GM19324 (cell line): Measurements from ENCODE around the gene PRR5L.
"Not testable (repeated sequence)": the region's sequence is repeated elsewhere in the genome, so short reads cannot be mapped to it uniquely, and the experiment has no call there.

Source experiments
- ATAC-seq: cut with Tn5 transposase; IDR thresholded peaks from one replicate; pipeline ENCODE4 v1.9.1; 2021; ENCODE audit warnings: mild to moderate bottlenecking, moderate library complexity; ENCODE audit not compliant: unreplicated experiment, low FRiP score

The PRR5L gene

DNA sequence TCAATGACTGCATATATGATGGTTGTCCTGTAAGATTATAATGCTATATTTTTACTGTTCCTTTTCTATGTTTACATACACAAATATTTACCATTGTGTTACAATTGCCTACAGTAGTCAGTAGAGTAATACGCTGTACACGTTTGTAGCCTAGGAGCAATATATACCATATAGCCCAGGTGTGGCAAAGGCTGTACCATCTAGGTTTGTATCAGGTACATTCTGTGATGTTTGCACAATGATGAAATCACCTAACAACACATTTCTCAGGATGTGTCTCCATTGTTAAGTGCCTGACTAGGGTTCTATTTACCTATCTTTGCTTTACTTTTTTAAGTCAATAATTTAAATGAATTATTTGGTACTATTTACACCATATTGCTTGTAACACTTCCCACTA, 21.9 kb downstream of the PRR5L start:
- no peak for ATAC-seq

DNA sequence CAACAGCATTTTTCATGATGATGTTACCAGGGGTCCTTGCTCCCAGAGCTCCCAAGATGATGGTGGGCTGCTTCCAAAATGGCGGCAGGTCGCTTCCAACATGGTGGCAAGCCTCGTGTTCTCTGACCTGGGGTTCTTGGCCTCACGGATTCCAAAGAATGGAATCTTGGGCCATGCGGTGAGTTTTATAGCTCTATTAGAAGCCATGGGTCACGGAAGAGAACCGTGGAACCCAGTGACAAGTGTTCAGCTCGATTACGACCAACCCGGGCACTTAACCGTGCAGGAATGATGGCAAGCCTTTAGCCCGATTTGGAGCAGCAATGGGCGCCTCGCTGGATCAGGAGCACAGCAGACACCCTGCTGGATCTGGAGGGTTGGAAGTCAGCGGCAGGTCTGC, 28.9 kb downstream of the PRR5L start:
- ATAC-seq, result not testable (repeated sequence)

DNA sequence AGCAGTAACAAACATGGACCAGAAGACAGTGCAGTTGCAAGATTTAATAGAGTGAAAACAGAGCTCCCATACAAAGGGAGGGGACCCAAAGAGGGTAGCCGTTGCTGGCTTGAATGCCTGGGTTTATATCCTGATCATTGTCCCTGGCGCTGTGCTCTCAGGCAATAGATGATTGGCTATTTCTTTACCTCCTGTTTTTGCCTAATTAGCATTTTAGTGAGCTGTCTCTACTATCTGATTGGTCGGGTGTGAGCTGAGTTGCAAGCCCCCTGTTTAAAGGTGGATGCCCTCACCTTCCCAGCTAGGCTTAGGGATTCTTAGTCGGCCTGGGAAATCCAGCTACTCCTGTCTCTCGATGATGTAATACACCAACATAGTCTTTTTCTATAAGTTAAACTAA, 29.3 kb downstream of the PRR5L start:
- not testable (repeated sequence) for ATAC-seq

DNA sequence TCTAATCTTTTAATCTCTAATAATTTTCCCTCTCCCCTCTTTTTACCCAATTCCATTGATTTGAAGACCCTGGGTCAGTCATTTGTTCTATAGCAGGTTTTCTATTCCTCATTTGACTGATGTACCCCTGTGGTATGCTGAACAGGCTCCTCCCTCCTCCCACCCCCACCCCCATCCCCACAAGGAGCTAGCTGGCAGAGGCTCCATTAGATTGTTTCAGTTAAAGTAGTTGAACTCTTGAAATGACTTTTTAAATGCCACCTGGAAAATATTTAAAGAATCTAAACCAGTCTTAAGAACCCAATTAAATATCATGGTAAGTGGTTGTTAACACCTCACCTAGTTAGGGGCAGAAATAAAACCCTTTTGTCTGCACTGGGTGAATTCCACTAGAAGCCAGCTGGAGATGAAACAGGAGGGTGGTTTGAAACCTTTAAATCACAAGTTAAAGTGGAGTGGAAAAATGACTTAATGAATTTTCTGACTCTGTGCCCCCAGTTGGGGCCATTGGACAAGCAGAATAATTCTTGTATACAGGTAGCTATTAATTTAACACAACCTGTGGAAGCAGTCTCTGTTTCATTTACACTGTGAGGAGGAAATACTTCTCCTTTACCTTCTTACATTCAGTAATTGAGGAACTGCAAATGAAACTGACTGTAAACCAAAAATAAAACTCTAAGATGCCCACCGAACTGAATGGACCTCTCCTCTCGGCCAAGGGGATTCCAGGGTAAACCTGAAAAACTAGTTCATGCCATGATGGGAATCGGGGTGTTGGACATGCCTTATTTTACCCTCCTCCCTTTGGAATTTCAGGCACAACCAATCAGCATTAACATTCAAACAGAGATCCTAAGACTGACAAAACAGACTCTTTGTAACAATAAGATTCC, 30.7 kb downstream of the PRR5L start:
- ATAC-seq, result peak; percentile 65

DNA sequence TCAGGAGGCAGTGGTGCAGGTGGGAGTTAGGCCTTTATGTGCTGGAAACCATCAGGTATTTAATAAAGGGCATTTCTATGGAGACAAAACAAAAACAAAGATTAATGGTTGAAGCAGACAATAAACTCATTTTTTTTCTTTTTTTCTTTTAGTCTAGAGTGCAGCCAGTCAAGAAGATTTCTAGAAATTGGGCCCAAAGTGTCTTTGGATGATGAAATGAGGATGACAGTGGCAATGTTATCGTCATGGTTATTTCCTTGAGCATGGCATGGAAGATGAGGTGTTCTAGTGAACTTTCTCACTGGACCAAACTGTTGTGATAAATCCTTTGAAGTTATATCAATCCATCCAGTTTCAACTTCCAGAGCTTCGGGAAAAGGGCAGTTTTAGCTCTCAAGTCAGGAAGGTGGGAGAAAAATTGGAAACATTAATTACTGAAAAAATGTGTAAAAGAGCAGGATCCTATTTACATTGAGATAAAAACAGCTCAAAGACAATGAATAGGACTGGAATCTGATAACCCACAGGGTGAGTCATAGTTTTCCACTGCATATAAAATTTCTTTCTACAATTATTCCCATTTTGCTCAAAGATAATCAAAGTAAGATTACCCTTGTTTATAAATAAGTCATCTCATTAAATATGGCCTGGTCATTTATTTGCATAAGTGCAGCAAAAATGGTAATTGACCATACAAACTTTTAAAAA, 33.0 kb downstream of the PRR5L start:
- no peak for ATAC-seq

DNA sequence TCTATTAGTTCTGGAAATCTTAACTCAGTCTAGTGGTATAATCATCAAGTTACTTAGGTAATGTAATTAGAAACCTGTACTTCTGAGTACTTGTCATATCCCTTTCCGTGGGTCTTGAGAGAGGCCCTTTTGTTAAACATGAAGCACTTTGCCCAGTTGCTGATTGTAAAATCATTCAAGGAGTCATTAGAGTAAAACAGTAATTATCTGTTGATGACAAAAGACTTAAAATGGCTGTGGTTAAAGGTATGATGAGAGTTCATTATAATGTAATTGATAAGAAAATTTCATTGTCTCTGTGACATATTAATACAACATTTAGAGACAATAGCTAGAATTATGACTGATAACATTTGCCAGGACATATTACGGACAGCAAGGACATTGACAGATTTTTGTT, 34.3 kb downstream of the PRR5L start:
- ATAC-seq, result no peak

- ATAC-seq, result no peak
Measured at GRCh38 chr11:36333468-36333867, 37.4 kb downstream of the PRR5L start.

GRCh38 chr11:36333897-36334296, 37.8 kb downstream of the PRR5L start:
- ATAC-seq, result no peak

GRCh38 chr11:36339888-36340287, 43.8 kb downstream of the PRR5L start:
- ATAC-seq, result no peak

GRCh38 chr11:36340897-36341296, 44.8 kb downstream of the PRR5L start:
- no peak for ATAC-seq

- no peak for ATAC-seq
Measured at GRCh38 chr11:36341915-36342314, 45.8 kb downstream of the PRR5L start.

GRCh38 chr11:36342327-36342726, 46.2 kb downstream of the PRR5L start:
- no peak for ATAC-seq

DNA sequence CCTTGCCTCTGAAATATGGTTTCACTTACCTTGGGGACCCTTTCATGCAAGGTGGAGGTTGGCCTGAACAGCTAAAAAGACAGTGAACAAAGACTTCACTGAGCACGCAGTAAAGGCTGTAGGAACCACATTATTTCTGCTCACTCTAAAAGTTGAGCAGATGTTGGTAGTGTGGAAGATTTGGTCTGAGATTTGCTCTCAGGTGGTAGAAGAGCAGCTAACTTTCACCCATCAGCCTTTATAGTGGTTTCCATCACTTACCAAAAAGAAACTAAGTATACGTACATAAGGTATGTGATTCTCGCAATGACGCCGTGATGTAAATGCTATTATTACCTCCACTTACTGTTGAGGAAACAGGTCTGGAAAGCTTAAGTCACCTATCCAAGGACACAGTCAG, 47.3 kb downstream of the PRR5L start:
- ATAC-seq, result no peak

DNA sequence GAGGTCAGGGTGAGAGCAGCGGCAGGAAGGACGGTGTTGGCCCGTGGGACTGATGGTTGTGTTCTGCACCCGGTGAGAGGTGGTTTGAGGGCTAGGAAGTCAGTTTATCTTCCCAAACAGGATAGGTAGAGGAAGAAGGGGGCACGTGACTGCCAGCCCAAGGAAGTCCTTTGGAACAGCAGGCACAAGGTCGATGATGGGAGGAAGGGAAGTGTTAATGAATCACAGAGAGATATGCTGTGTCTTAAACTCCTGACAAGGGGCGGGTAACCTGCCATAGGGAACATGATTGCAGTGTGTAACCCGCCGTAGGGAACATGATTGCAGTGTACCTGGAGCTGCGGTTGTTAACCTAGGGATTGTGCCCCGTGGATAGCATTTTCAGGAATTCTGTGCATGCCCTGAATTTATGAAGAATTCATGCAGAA, 49.0 kb downstream of the PRR5L start:
- ATAC-seq, result no peak

GRCh38 chr11:36345535-36346141, 49.5 kb downstream of the PRR5L start:
- ATAC-seq, result no peak

DNA sequence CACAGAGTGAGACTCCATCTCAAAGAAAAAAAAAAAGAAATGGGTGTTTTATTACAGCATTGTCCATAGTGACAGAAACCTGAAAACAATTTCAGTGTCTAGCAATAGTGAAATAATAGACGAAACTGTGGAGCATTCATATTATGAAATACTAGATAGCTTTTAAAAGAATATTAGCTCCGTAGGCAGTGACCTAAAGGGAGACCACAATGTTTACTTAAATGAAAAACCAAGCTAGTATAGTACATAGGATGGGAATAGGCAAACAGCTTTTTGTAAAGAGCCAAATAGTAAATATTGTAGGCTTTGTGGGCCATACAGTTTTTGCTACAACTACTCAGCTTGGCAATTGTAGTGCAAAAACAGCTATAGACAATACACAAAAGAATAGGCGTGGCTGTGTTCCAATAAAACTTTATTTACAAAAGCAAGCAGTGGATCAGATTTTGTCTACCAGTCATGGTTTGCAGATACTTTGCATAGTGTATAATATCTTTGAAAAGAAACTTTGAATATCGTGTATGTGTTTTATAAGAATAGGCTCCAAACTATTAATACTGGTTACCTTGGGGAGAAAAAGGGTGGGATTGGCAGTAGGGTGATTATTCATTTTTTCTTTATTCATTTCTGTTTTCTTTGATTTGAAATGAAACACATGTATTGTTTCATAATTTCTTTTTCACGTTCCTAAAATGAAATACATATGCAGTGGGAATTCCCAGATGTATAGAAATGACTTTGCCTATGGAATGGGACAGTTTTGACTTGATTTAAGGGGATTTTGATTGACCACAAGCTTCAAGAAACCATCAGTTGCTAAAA, 50.7 kb downstream of the PRR5L start:
- ATAC-seq, result no peak

DNA sequence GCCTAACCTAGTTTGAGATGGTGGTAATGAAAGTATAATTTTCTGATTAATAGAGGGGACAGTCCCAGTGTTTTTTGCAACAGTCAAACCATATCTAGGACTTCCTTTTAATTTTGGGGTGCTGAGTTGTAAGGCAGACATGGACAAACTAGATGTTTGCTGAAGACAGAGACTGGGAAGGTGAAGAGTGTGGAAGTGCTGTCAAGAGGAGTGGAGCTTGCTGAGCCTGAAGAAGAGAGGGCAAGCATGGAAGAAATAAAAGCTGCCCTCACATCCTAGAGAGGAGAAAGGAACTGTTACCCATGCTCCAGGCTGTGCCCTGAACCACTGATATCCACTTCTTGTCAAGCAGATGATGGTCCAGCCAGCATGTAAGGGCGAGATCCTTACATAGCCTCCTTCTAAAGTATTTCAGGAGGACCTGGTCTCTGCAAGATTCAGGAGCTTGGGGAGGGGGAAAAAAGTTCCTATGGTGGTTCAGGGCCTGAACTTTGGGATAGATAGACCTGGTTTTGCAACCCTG, 51.4 kb downstream of the PRR5L start:
- ATAC-seq, result no peak

DNA sequence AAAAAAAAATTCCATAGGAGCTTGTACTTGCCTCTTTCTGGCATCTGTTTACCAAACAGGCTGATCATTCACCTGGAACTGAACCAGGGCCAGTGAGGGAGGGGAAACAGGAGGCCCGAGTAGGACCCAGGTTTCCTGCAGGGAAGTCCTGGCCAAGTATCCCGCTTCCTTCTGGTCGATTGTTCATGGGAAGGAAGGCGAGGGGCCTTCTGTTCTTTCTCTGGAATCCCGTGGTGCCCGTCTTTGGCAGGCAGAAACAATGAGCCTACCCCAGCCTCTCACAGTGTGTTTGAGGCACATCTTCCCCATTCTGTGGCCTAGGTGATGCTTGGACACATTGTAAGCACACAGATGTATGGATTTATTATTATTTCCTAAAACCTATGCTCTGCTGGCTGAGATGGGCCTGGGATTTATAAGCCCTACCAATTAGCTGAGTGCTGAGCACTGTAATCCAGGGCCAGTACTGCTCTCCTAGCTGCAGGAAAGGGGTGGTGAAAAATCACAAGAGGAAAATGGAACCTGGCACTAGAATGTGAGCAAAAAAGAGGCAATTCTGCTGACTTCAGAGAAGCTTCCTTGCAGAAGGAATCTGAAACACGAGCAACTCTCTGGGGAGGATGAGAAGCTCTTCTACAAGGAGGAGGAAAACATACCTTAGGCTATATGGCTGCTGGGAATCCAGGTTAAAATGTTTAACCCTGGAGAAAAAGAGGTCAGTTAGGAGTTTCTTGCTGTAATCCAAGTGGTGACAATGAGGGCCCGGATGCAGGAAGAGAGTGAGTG, 53.5 kb downstream of the PRR5L start:
- no peak for ATAC-seq

- ATAC-seq, result no peak
Measured at GRCh38 chr11:36350137-36350513, 54.0 kb downstream of the PRR5L start.

- ATAC-seq, result no peak
Measured at GRCh38 chr11:36352922-36353321, 56.8 kb downstream of the PRR5L start.
